DOHH2 (cell line): ENCODE measurements around the gene RPP30.

ENCODE experiments used
- CTCF ChIP-seq: fragments of 200-600 bp; sonication (generic); IDR thresholded peaks from one replicate; pipeline ENCODE4 v1.5.1; 2014; ENCODE audit warnings: antibody characterized with exemption, mild to moderate bottlenecking, low read depth, low read length; ENCODE audit not compliant: poor library complexity, severe bottlenecking
- EZH2phosphoT487 ChIP-seq: fragments of 200-600 bp; sonication (generic); IDR thresholded peaks from 2 replicates; pipeline ENCODE4 v1.6.1; 2017; ENCODE audit warnings: borderline replicate concordance, mild to moderate bottlenecking, antibody characterized with exemption, low read length, moderate library complexity, mixed read lengths

GRCh38 chr10:90890347-90890746, 18.6 kb downstream of the RPP30 start:
- TF ChIP-seq CTCF = no peak
- TF ChIP-seq EZH2phosphoT487 = no peak
